SK-N-SH (cell line): Measurements from ENCODE around the gene CLPTM1L. TPM values are rescaled to one million over a fixed set of nuclear protein-coding genes. Genes with fewer than 3 reads are reported as not detected.

ENCODE experiments used
- CTCF ChIA-PET: fragments of 300-600, 350-600 bp; formaldehyde crosslinking; extraction: SDS; loops from one replicate; lab custom pipeline; 2021; lab: Yijun Ruan, JAX
- POLR2A ChIA-PET: fragments of 350-600 bp; sonication (Branson Sonifier 250); formaldehyde crosslinking; extraction: SDS; loops from one replicate; lab custom pipeline; 2020; ENCODE audit warnings: antibody characterized with exemption, inconsistent platforms; lab: Yijun Ruan, JAX
- DNase-seq: peaks from one replicate; pipeline ENCODE4 v3.0.0; 2012
- H2AFZ ChIP-seq: fragments of 200-600 bp; sonication (generic); 2 replicates; pipeline ENCODE4 v1.8.1; 2016; ENCODE audit warnings: antibody characterized with exemption, mild to moderate bottlenecking, low read depth
- H3F3A ChIP-seq: fragments of 200-600 bp; sonication (generic); replicated peaks from 2 replicates; pipeline ENCODE3; 2016; ENCODE audit warnings: antibody characterized with exemption, mild to moderate bottlenecking; ENCODE audit not compliant: insufficient read depth
- H3K27ac ChIP-seq, 2 experiments: fragments of 200-500 bp in 1 of 2; fragments of 200-600 bp in 1 of 2; sonication (Bioruptor generic) in 1 of 2; sonication (generic), shearing (Covaris generic) in 1 of 2; 2 replicates each; pipeline versions ENCODE4 v1.5.1 to v1.6.1; 2014 to 2016; ENCODE audit warnings: low read depth in 2 of 2, inconsistent platforms in 1 of 2, low read length in 1 of 2, mild to moderate bottlenecking in 1 of 2, mixed read lengths in 1 of 2
- H3K27me3 ChIP-seq: fragments of 200-600 bp; sonication (generic), shearing (Covaris generic); 2 replicates; pipeline ENCODE4 v1.6.1; 2016; ENCODE audit warnings: mixed run types; ENCODE audit not compliant: insufficient read depth
- H3K36me3 ChIP-seq, 2 experiments: fragments of 200-500 bp in 1 of 2; fragments of 200-600 bp in 1 of 2; sonication (Bioruptor generic) in 1 of 2; sonication (generic) in 1 of 2; replicated peaks in 1 of 2; 2 replicates each; pipeline versions ENCODE3 to v1.5.1; 2014 to 2016; ENCODE audit warnings: low read length in 1 of 2, mild to moderate bottlenecking in 1 of 2; ENCODE audit not compliant: insufficient read depth in 2 of 2, control insufficient read depth in 1 of 2
- H3K4me1 ChIP-seq, 2 experiments: fragments of 200-500 bp in 1 of 2; fragments of 200-600 bp in 1 of 2; sonication (Bioruptor generic) in 1 of 2; sonication (generic), shearing (Covaris generic) in 1 of 2; 2 replicates each; pipeline versions ENCODE4 v1.5.1 to v1.6.1; 2014 to 2016; ENCODE audit warnings: low read depth in 1 of 2, low read length in 1 of 2, mixed run types in 1 of 2; ENCODE audit not compliant: insufficient read depth in 2 of 2, control insufficient read depth in 1 of 2
- H3K4me2 ChIP-seq: fragments of 200-600 bp; sonication (generic), shearing (Covaris generic); 2 replicates; pipeline ENCODE4 v1.6.1; 2017; ENCODE audit warnings: mixed run types
- H3K4me3 ChIP-seq, 2 experiments: fragments of 200-500 bp in 1 of 2; fragments of 200-600 bp in 1 of 2; sonication (Bioruptor generic) in 1 of 2; sonication (generic), shearing (Covaris generic) in 1 of 2; 2 replicates each; pipeline versions ENCODE4 v1.5.1 to v1.8.1; 2014 to 2016; ENCODE audit warnings: low read depth in 2 of 2, inconsistent platforms in 1 of 2, low read length in 1 of 2, mild to moderate bottlenecking in 1 of 2, mixed read lengths in 1 of 2, moderate library complexity in 1 of 2
- H3K79me2 ChIP-seq: fragments of 200-600 bp; sonication (generic); 2 replicates; pipeline ENCODE4 v1.8.1; 2017; ENCODE audit warnings: mild to moderate bottlenecking; ENCODE audit not compliant: insufficient read depth
- H3K9ac ChIP-seq: fragments of 200-600 bp; sonication (generic); 2 replicates; pipeline ENCODE4 v1.6.1; 2017; ENCODE audit warnings: mixed run types
- H3K9me2 ChIP-seq: fragments of 200-600 bp; sonication (generic); 2 replicates; pipeline ENCODE4 v1.6.1; 2017; ENCODE audit warnings: mixed run types
- H3K9me3 ChIP-seq: fragments of 200-600 bp; sonication (generic); 2 replicates; pipeline ENCODE4 v1.6.1; 2017; ENCODE audit warnings: mixed run types, mild to moderate bottlenecking, moderate library complexity
- H4K20me1 ChIP-seq: fragments of 200-600 bp; sonication (generic); 2 replicates; pipeline ENCODE4 v1.6.1; 2017; ENCODE audit warnings: mild to moderate bottlenecking, mixed run types; ENCODE audit not compliant: insufficient read depth
- CHD2 ChIP-seq: fragments of 150-350 bp; IDR thresholded peaks from 2 replicates; pipeline ENCODE4 v1.6.1; 2018; ENCODE audit warnings: low read length; ENCODE audit not compliant: partially characterized antibody
- CTCF ChIP-seq: fragments of 200-600 bp; sonication (generic); IDR thresholded peaks from 2 replicates; pipeline ENCODE4 v1.6.1; 2017; ENCODE audit warnings: antibody characterized with exemption, mild to moderate bottlenecking, moderate library complexity
- EP300 ChIP-seq, 2 experiments: IDR thresholded peaks; 2 replicates each; pipeline versions ENCODE4 v1.4.0 to v1.6.1; 2012; ENCODE audit warnings: borderline replicate concordance in 1 of 2, low read depth in 1 of 2, low read length in 1 of 2
- FOSL2 ChIP-seq: IDR thresholded peaks from 2 replicates; pipeline ENCODE4 v1.4.0; 2012; ENCODE audit warnings: low read depth, mild to moderate bottlenecking, moderate library complexity, borderline replicate concordance
- FOXM1 ChIP-seq: IDR thresholded peaks from 2 replicates; pipeline ENCODE4 v1.4.0; 2012; ENCODE audit warnings: low read depth, mild to moderate bottlenecking
- IRF3 ChIP-seq: fragments of 150-350 bp; IDR thresholded peaks from 2 replicates; pipeline ENCODE4 v1.6.1; 2016; ENCODE audit warnings: mild to moderate bottlenecking, low read depth, low read length
- NFIC ChIP-seq: IDR thresholded peaks from 2 replicates; pipeline ENCODE4 v1.4.0; 2012; ENCODE audit warnings: borderline replicate concordance
- PBX3 ChIP-seq: IDR thresholded peaks from 2 replicates; pipeline ENCODE4; 2012
- POLR2AphosphoS5 ChIP-seq: IDR thresholded peaks from 2 replicates; pipeline ENCODE4 v1.6.1; 2012; ENCODE audit warnings: low read depth, low read length
- RFX5 ChIP-seq: IDR thresholded peaks from 2 replicates; pipeline ENCODE4 v1.6.1; 2012; ENCODE audit warnings: mild to moderate bottlenecking, improper control_type of control experiment, low read length
- SMC3 ChIP-seq: IDR thresholded peaks from 2 replicates; pipeline ENCODE4 v1.6.1; 2012; ENCODE audit warnings: low read depth, low read length, improper control_type of control experiment
- TEAD4 ChIP-seq: IDR thresholded peaks from 2 replicates; pipeline ENCODE4 v1.4.0; 2012; ENCODE audit warnings: mild to moderate bottlenecking, borderline replicate concordance; ENCODE audit not compliant: insufficient read depth
- USF1 ChIP-seq: IDR thresholded peaks from 2 replicates; pipeline ENCODE4 v1.4.0; 2012; ENCODE audit warnings: low read depth, borderline replicate concordance
- USF2 ChIP-seq: fragments of 150-350 bp; IDR thresholded peaks from 2 replicates; pipeline ENCODE4 v1.6.1; 2017; ENCODE audit warnings: antibody characterized with exemption, low read length, low read depth, borderline replicate concordance
- YY1 ChIP-seq: IDR thresholded peaks from 2 replicates; pipeline ENCODE4 v1.4.0; 2012; ENCODE audit warnings: low read depth, mild to moderate bottlenecking
- WGBS: methylation state at CpG from one replicate; pipeline ENCODE4 v1.1.6; 2017; ENCODE audit warnings: low lambda C conversion rate; 5-methylcytosine and 5-hydroxymethylcytosine counted together
- polyA plus RNA-seq, 3 experiments: library from polyadenylated mRNA; depleted of rRNA; stranded (reverse); fragments of >200 nt; gene quantifications; 2 replicates each; pipeline ENCODE4 v1.2.3, GENCODE V29; 2012

CLPTM1L gene
- polyA plus RNA-seq, 1 of the 3 experiments (the other 2 are of a cell fraction), result 202 TPM

GRCh38 chr5:1392261-1392660 lies 47.4 kb upstream of the CLPTM1L start:
- no peaks in the 10 kb centered on the region; a peak in 1 of 4 replicates for H3K4me1 ChIP-seq
- H3K9ac ChIP-seq, result no peak overlapping the region
- H3K4me3 ChIP-seq, result no peak overlapping the region
- WGBS, result 37% methylated on average over 8 of the region's 11 CpGs
- TF ChIP-seq EP300 (IDR thresholded peaks at IDR 0.05; ENCODE audit: borderline replicate concordance in 1 of 2, low read depth in 1 of 2, low read length in 1 of 2) (no peak), NFIC (no peak), TEAD4 (no peak), CTCF (no peak), SMC3 (no peak), PBX3 (no peak), POLR2AphosphoS5 (no peak), USF2 (no peak), FOSL2 (no peak)
- TF ChIP-seq, all 33 proteins: peak for 0
- ChIA-PET CTCF (no interaction called here), POLR2A (no interaction called here)
- H3K9me3 ChIP-seq, result no peaks in the 10 kb centered on the region
- no peaks in the 10 kb centered on the region for H3K9me2 ChIP-seq
- no peaks in the 10 kb centered on the region for H3K36me3 ChIP-seq
- H4K20me1 ChIP-seq, result no peaks in the 10 kb centered on the region
- H3K27ac ChIP-seq, result no peak overlapping the region
- no peaks in the 10 kb centered on the region for H3F3A ChIP-seq
- H3K79me2 ChIP-seq, result no peaks in the 10 kb centered on the region
- peaks cover 10% of the 10 kb centered on the region for H3K27me3 ChIP-seq
- no peak overlapping the region for H2AFZ ChIP-seq
- H3K4me2 ChIP-seq, result no peak overlapping the region
- no peak for DNase-seq

GRCh38 chr5:1391691-1392090 lies 46.8 kb upstream of the CLPTM1L start:
- ChIA-PET CTCF (interaction anchor here (1.3 to 1.4 kb wide), 2 partner anchors 224 to 262 kb away, joined by 3 to 4 read pairs; no protein-coding TSS in a partner anchor), POLR2A (no interaction called here)
- Histone ChIP-seq H3K79me2 (no peaks in the 10 kb centered on the region), H3K9me3 (no peaks in the 10 kb centered on the region), H2AFZ (no peak overlapping the region), H3F3A (no peaks in the 10 kb centered on the region), H3K4me3 (no peak overlapping the region), H3K27ac (no peak overlapping the region), H4K20me1 (no peaks in the 10 kb centered on the region), H3K4me2 (no peak overlapping the region), H3K4me1 (peaks cover 0 to under 1% of the 10 kb centered on the region in 2 experiments; a peak in 1 of 4 replicates), H3K27me3 (peaks cover 12% of the 10 kb centered on the region), H3K36me3 (no peaks in the 10 kb centered on the region), H3K9ac (no peak overlapping the region), H3K9me2 (no peaks in the 10 kb centered on the region)
- TF ChIP-seq CTCF, result no peak
- TF ChIP-seq IRF3, result no peak
- no peak for TF ChIP-seq USF1
- no peak for TF ChIP-seq YY1
- no peak for TF ChIP-seq EP300 (IDR thresholded peaks at IDR 0.05; ENCODE audit: borderline replicate concordance in 1 of 2, low read depth in 1 of 2, low read length in 1 of 2)
- no peak for TF ChIP-seq CHD2
- no peak for TF ChIP-seq RFX5
- no peak for TF ChIP-seq FOXM1
- WGBS, result no CpG with 5 or more reads among the region's 11 CpGs
- no peak for DNase-seq
